ENCODE data around the gene DBT.
"Not testable (repeated sequence)": the region's sequence is repeated elsewhere in the genome, so short reads cannot be mapped to it uniquely, and the experiment has no call there.

DNA sequence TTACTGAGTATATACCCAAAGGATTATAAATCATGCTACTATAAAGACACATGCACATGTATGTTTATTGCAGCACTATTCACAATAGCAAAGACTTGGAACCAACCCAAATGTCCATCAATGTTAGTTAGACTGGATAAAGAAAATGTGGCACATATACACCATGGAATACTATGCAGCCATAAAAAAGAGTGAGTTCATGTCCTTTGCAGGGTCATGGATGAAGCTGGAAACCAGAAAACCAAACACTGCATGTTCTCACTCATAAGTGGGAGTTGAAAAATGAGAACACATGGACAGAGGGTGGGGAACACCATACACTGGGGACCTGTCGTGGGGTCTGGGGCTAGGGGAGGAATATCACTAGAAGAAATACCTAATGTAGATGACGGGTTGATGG is 44.0 kb downstream of the DBT start:
- not testable (repeated sequence) for TF ChIP-seq POLR2AphosphoS5 (IDR thresholded peaks at IDR 0.05; ENCODE audit: low read depth)
- TF ChIP-seq, protein P1, sequence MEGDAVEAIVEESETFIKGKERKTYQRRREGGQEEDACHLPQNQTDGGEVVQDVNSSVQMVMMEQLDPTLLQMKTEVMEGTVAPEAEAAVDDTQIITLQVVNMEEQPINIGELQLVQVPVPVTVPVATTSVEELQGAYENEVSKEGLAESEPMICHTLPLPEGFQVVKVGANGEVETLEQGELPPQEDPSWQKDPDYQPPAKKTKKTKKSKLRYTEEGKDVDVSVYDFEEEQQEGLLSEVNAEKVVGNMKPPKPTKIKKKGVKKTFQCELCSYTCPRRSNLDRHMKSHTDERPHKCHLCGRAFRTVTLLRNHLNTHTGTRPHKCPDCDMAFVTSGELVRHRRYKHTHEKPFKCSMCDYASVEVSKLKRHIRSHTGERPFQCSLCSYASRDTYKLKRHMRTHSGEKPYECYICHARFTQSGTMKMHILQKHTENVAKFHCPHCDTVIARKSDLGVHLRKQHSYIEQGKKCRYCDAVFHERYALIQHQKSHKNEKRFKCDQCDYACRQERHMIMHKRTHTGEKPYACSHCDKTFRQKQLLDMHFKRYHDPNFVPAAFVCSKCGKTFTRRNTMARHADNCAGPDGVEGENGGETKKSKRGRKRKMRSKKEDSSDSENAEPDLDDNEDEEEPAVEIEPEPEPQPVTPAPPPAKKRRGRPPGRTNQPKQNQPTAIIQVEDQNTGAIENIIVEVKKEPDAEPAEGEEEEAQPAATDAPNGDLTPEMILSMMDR (IDR thresholded peaks at IDR 0.05; ENCODE audit: insufficient read depth, low read length) = not testable (repeated sequence)
